Measurements from ENCODE around the gene RAB3IL1.

DNA sequence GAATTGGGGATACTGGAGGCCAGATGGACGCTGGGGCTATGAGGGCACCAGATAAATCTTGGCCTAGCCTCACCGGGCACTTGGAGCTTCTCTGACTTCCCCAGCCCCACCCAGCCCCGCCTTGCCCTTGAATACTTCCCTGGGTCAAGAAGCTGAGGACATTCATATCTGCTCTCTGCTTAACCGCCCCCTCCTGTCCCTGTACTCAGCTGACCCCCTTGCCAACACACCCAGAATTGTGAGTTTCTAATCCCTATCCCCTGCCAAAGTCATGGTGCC is 48.0 kb downstream of the RAB3IL1 start:
- TF ChIP-seq POLR2AphosphoS5 (IDR thresholded peaks at IDR 0.05) (no peak), POLR2A (IDR thresholded peaks at IDR 0.05) (no peak)
- TF ChIP-seq, protein P1, sequence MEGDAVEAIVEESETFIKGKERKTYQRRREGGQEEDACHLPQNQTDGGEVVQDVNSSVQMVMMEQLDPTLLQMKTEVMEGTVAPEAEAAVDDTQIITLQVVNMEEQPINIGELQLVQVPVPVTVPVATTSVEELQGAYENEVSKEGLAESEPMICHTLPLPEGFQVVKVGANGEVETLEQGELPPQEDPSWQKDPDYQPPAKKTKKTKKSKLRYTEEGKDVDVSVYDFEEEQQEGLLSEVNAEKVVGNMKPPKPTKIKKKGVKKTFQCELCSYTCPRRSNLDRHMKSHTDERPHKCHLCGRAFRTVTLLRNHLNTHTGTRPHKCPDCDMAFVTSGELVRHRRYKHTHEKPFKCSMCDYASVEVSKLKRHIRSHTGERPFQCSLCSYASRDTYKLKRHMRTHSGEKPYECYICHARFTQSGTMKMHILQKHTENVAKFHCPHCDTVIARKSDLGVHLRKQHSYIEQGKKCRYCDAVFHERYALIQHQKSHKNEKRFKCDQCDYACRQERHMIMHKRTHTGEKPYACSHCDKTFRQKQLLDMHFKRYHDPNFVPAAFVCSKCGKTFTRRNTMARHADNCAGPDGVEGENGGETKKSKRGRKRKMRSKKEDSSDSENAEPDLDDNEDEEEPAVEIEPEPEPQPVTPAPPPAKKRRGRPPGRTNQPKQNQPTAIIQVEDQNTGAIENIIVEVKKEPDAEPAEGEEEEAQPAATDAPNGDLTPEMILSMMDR (IDR thresholded peaks at IDR 0.05) = no peak
